H7 (cell line): ENCODE measurements around the gene OSBPL6. TPM values are rescaled to one million over a fixed set of nuclear protein-coding genes. Genes with fewer than 3 reads are reported as not detected.
"Not testable (repeated sequence)": the region's sequence is repeated elsewhere in the genome, so short reads cannot be mapped to it uniquely, and the experiment has no call there.

ENCODE experiments used
- DNase-seq: peaks from one replicate; pipeline ENCODE4 v3.0.0; 2012
- H3K27me3 ChIP-seq: 2 replicates; pipeline ENCODE4 v1.6.0; 2011; ENCODE audit warnings: mild to moderate bottlenecking, low read length; ENCODE audit not compliant: control insufficient read depth, insufficient read depth
- H3K36me3 ChIP-seq: replicated peaks from 2 replicates; pipeline ENCODE4 v1.5.1; 2011; ENCODE audit warnings: low read length; ENCODE audit not compliant: control insufficient read depth, insufficient read depth
- H3K4me3 ChIP-seq: 2 replicates; pipeline ENCODE4 v1.5.1; 2011; ENCODE audit warnings: low read depth, mild to moderate bottlenecking, control low read depth, low read length, moderate library complexity; ENCODE audit not compliant: insufficient read depth
- total RNA-seq: library from RNA; depleted of rRNA; stranded (reverse); fragments of >200 nt; shearing (Covaris generic); gene quantifications from 2 replicates; pipeline ENCODE4 v1.2.3, GENCODE V29; 2014

Gene OSBPL6
- total RNA-seq, 1 experiment from 2014 or later = 9.2 TPM

DNA sequence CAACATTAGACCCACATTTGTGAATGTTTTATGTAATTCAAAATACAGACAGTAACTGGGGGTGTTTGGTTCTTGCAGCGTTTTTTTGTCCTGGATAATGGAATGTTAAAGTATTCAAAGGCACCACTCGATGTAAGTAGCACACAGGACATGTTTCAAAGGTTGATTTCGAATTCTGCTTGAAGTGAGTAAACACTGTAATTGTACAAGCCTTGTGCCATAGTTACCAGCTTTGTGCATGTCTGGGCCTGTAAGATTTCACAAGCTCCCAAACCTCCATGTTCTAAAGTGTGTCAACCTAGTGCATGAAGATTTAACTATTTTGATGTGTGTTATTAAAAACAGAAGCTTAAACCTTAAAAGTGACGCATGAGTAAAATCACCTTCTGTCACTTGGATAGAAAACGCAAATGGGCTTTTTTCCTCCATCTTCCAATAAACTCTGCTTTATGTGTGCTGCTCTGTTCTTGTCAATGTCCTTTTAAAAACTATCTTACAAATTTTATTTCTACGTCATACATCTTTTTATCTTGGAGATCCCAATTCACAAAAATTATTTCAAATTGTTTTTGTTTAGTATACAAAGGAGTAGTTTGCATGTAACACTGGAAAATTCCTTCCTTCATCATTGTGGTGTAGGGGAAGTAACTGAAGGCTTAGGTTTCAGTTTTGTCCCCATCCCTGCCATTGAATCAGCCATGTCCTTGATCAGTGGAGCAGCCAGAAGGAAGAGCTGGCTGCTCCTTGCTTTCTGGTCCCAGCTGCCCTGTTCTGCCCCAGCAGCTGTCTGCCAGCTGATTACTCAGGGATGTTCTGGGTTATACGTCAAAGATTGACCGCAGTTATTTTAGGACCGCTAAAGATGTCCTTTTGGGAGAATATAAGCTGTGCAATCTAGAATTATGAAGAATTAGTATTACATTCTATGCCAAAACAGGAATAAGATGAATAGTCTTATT is 137.4 kb downstream of the OSBPL6 start:
- Histone ChIP-seq H3K36me3 (no peaks in the 10 kb centered on the region), H3K27me3 (no peaks in the 10 kb centered on the region), H3K4me3 (no peak overlapping the region)
- no peak for DNase-seq

DNA sequence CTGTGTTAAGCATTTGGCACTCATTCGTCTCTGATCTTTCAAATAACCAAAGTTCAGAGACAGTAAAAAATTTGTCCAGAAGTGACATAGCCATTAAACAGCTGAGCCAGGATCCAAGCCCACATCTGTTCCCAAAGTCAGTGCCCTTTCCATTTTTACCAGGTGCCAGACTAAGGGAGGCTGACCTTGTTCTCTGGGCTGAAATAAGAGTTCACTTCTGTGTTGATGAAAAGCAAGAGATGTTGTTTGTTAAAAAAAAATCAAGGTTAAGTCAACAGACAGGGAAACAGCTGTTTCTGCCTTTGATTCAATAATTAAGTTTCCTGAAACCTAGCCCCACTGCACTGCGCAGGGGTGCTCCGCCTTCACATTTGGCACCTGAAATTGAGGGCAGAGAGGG is 139.5 kb downstream of the OSBPL6 start:
- H3K36me3 ChIP-seq = no peaks in the 10 kb centered on the region
- no peaks in the 10 kb centered on the region for H3K27me3 ChIP-seq
- no peak overlapping the region for H3K4me3 ChIP-seq
- DNase-seq = no peak

DNA sequence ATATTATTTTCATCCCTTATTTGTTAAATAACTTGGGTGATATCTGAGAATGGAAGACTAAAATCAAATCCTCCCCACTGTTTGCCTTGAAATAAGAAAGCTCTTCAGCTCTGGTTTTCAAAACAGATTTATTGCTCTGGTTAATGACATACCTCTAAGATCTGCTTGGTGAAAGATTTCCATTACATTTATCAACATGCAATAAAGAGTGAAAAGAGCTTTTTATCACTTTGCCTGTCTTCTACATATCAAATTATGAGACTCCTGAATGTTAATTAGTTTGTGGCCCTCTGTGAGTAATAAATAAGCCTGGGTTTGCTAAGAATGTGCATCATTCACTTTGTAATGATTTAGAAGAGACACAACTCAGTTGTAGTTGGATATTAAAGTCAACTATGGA is 140.9 kb downstream of the OSBPL6 start:
- DNase-seq = no peak
- H3K4me3 ChIP-seq = no peak overlapping the region
- H3K27me3 ChIP-seq = no peaks in the 10 kb centered on the region
- no peaks in the 10 kb centered on the region for H3K36me3 ChIP-seq

DNA sequence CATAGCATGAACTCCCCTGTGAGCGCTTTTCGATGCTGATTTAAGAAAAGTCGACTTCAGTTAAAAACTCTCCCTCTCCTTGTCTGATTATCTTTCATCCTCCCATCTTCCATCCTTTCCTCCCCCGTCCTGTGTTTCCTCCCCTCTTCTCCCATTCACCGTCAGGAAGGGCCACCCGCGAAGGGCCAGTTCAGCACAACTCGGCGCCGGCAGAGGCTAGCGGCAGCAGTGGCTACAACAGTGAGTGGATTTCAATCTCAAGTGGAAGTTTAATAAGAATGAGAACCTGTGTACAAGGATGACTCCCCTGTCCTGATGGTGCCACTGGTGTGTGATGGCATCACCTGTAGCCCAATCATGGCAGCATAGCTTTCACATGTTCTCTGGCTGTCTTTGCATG is 149.8 kb downstream of the OSBPL6 start:
- H3K36me3 ChIP-seq = no peaks in the 10 kb centered on the region
- no peaks in the 10 kb centered on the region for H3K27me3 ChIP-seq
- H3K4me3 ChIP-seq = no peak overlapping the region
- DNase-seq = no peak

GRCh38 chr2:178345951-178346350 is 151.6 kb downstream of the OSBPL6 start:
- no peak for DNase-seq
- H3K27me3 ChIP-seq = no peaks in the 10 kb centered on the region
- H3K36me3 ChIP-seq = no peaks in the 10 kb centered on the region
- H3K4me3 ChIP-seq = no peak overlapping the region

GRCh38 chr2:178350051-178350450 is 155.7 kb downstream of the OSBPL6 start:
- no peak for DNase-seq
- H3K27me3 ChIP-seq = no peaks in the 10 kb centered on the region
- H3K4me3 ChIP-seq = no peak overlapping the region
- H3K36me3 ChIP-seq = no peaks in the 10 kb centered on the region

DNA sequence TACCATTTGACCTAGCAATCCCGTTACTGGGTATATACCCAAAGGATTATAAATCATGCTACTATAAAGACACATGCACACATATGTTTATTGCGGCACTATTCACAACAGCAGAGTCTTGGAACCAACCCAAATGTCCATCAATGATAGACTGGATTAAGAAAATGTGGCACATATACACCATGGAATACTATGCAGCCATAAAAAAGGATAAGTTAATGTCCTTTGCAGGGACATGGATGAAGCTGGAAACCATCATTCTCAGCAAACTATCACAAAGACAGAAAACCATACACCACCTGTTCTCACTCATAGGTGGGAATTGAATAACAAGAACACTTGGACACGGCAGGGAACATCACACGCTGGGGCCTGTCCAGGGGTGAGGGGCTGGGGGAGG is 163.4 kb downstream of the OSBPL6 start:
- not testable (repeated sequence) for DNase-seq, H3K4me3 ChIP-seq, H3K36me3 ChIP-seq, H3K27me3 ChIP-seq

- no peak for DNase-seq
- no peaks in the 10 kb centered on the region for H3K36me3 ChIP-seq
- no peaks in the 10 kb centered on the region for H3K27me3 ChIP-seq
- no peak overlapping the region for H3K4me3 ChIP-seq
These were observed 165.0 kb downstream of the OSBPL6 start for GRCh38 chr2:178359192-178359912.

- no peaks in the 10 kb centered on the region for H3K27me3 ChIP-seq
- H3K4me3 ChIP-seq = no peak overlapping the region
- no peaks in the 10 kb centered on the region for H3K36me3 ChIP-seq
- DNase-seq = no peak
These were observed 167.3 kb downstream of the OSBPL6 start for GRCh38 chr2:178361588-178361987.

GRCh38 chr2:178363252-178363651 is 168.9 kb downstream of the OSBPL6 start:
- DNase-seq = no peak
- H3K27me3 ChIP-seq = no peaks in the 10 kb centered on the region
- no peak overlapping the region for H3K4me3 ChIP-seq
- H3K36me3 ChIP-seq = no peaks in the 10 kb centered on the region

DNA sequence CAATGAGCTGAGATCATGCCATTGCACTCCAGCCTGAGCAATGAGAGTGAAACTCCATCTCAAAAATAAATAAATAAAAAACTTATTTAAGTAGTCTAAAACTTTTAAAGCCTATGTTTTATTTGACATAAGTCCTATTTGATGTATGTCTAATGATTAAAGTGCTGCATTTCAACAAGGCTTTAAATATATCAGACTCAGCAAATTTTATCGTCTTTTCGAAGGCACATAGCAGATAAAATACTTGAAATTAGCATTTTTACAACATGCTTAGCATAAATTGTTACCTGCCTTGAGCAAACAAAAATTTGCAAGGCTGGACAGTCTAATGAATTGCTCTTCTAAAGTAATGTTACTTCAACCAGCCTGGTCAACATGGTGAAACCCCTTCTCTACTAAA is 170.8 kb downstream of the OSBPL6 start:
- no peaks in the 10 kb centered on the region for H3K27me3 ChIP-seq
- no peak for DNase-seq
- H3K4me3 ChIP-seq = no peak overlapping the region
- no peaks in the 10 kb centered on the region for H3K36me3 ChIP-seq

DNA sequence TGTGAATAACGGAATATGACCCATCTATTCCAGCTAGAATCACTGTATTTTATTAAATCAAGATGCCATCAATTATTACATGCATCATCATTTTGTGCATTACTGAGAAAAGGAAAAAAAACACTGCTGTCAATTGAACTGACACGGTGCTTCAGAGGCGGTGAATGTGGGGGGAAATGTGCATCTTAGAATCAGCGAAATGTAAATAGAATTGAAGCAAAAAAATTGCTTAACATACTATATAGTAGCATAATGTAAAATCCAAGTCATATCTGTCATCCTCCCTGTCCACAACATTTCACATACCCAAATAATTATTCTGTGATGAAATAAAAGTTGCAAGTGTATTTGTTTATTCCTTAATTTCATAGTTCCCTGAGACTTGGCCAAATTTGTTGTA is 172.1 kb downstream of the OSBPL6 start:
- H3K4me3 ChIP-seq = no peak overlapping the region
- H3K36me3 ChIP-seq = no peaks in the 10 kb centered on the region
- H3K27me3 ChIP-seq = no peaks in the 10 kb centered on the region
- DNase-seq = no peak

DNA sequence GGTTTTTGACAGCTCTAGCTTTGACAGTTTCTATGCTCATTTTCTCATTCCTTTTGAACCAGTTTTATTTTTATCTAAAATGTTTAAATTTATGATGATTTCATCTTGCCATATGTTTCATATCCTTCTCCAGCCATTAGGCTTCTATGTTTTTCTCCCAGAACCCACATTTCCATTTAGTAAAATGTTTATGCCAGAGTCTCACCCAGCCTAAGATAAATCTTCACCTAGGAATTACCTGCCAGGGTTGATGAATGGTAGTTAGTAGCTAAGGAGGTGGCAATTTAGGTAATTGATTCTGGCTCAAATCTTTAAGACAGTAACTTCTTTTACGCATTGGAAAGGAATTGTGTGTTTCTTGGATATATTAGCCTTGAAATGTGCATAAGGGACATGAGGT is 173.0 kb downstream of the OSBPL6 start:
- no peaks in the 10 kb centered on the region for H3K27me3 ChIP-seq
- no peaks in the 10 kb centered on the region for H3K36me3 ChIP-seq
- H3K4me3 ChIP-seq = no peak overlapping the region
- no peak for DNase-seq

DNA sequence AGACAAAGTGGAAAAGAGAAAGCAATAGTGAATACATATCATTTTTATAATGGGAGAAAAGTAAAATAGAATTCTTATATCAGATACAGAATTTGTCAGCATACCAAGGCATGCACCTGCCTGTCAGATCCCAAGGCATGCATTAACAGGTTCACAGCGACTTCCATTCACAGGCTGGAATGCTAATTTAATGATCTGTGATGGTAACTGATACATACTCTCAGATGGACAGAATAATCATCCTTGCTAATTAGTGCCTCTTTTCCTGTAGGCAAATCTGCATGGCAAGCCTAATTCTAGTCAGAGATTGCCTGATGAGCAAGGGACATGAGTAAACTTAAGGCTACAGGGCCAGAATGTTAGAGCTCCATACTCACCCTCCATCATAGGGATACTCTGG is 180.6 kb downstream of the OSBPL6 start:
- no peak for DNase-seq
- Histone ChIP-seq H3K36me3 (no peaks in the 10 kb centered on the region), H3K27me3 (no peaks in the 10 kb centered on the region), H3K4me3 (no peak overlapping the region)

- Histone ChIP-seq H3K27me3 (no peaks in the 10 kb centered on the region), H3K36me3 (no peaks in the 10 kb centered on the region), H3K4me3 (no peak overlapping the region)
- no peak for DNase-seq
These were observed 182.7 kb downstream of the OSBPL6 start for GRCh38 chr2:178377046-178377445.
